ENCODE results near the gene SPEM2.

DNA sequence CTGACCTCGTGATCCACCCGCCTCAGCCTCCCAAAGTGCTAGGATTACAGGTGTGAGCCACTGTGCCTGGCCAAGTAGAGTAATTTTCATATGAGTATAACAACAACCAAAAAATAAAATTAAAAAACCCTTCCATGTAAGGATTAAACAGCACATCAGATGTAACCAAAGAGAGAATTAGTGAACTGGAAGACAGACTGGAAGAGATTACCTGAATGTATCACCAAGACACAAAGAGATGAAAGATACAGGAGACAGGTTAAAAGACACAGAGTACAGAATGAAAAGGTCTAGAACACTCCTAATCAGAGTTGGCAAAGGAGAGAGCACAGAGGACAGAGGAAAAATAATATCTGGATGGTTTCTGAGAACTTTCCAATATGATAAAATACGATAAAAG is 46.3 kb upstream of the SPEM2 start:
- TF ChIP-seq, protein P1, sequence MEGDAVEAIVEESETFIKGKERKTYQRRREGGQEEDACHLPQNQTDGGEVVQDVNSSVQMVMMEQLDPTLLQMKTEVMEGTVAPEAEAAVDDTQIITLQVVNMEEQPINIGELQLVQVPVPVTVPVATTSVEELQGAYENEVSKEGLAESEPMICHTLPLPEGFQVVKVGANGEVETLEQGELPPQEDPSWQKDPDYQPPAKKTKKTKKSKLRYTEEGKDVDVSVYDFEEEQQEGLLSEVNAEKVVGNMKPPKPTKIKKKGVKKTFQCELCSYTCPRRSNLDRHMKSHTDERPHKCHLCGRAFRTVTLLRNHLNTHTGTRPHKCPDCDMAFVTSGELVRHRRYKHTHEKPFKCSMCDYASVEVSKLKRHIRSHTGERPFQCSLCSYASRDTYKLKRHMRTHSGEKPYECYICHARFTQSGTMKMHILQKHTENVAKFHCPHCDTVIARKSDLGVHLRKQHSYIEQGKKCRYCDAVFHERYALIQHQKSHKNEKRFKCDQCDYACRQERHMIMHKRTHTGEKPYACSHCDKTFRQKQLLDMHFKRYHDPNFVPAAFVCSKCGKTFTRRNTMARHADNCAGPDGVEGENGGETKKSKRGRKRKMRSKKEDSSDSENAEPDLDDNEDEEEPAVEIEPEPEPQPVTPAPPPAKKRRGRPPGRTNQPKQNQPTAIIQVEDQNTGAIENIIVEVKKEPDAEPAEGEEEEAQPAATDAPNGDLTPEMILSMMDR (conservative IDR thresholded peaks at IDR 0.05), result no peak
- no peak for TF ChIP-seq ZFX (IDR thresholded peaks at IDR 0.05)

All from C4-2B (cell line).